OCI-M1 (cell line): ENCODE data around the gene EHMT1.
"Not testable (repeated sequence)": the region's sequence is repeated elsewhere in the genome, so short reads cannot be mapped to it uniquely, and the experiment has no call there.

ENCODE experiments used
- DNase-seq: peaks from one replicate; lab custom pipeline; 2025; lab: John Stamatoyannopoulos, UW

EHMT1 gene

DNA sequence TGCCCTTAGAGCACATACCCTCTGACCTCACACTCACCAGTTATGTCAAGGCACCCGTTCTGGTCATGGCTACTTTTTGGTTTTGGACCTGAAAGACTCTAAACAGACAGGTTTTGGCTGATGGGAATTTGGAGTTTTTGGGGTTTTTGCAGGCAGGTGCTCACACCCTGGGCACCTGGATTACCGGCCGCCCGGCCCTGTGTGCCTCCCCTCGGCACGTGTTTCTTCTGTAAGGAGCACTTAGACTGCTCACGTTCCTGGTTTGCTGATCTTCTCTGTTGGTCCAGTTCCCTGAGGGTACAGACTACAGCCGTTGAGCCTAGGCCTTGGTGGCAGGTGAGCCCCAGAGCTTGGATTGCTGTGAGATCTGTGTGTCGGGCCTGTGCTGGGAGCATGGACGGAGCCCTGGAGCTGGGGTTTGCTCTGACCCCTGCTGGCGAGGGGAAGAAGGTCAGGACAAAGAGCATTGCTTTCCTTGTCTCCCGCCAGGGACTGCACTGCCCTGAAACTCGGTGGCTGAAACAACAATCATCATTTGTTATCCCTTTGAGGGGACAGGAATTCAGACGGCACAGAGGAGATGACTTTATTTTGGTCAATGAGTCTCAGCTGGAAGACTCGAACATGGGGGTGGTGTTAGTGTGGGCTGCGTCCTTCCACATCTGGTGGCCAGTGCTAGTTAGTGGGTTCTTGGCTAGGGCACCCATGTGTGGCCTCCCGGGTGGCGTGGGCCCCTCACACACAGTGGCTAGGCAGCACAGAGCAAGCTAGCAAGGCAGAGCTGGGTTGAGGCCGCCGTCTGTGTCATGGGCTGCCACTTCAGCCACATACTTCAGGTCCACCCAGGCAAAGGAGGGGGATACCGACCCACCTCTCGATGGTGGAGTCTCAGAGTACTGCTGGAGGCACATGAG lies 76.4 kb downstream of the EHMT1 start:
- DNase-seq = no peak

DNA sequence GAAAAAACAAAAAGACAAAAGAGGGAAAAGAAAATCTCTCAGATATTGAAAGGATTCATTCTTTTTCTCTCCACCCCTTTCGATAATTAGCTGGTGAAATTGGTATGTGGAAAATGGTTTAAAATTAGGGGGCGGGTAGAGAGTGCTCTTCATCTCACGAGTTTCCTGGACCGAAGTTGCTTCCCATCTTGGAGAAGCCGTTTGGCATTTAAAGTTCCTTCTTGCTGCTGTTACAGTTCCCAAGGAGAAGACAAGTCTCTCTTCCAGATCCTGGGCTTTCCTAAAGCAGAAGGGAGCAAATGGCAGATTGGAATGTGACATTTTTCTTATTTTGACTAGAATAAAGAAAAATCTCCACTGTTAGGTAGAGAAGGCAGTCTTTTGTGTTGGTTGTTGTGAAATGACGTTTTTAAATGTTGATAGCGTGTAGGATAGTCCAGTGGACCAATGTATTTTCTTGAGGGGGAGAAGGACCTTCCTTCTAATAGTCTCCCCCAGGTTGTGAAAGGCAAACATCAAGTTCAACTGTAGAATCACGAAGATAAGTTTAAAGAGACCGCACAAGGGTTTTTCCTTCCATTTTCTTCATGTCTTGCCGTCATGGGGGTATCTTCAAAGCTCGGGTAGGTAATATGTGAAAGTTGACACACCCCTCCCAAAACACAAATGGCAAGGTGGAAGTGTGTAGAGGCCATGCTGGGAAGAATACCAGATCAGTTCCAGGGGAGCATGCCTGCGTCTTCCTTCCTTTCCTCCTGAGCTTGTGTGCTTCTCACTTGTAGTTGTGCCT lies 77.5 kb downstream of the EHMT1 start:
- DNase-seq = no peak

DNA sequence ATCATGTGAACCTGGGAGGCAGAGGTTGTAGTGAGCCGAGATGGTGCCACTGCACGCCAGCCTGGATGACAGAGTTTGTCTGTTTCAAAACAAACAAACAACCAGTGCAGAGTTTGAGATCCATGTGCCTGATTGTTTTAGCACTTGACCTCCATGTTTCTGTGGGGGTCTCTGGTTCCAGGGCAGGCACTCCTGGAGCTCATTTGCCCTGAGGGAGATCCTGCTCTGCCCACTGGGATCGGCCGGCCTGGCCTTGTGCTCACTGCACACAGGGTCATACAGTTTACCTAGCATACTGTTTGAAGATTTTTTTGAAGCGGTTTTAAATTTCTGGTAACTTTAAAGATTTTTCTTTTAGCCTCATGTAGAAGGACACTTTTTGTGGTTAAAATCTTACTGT lies 78.4 kb downstream of the EHMT1 start:
- no peak for DNase-seq

DNA sequence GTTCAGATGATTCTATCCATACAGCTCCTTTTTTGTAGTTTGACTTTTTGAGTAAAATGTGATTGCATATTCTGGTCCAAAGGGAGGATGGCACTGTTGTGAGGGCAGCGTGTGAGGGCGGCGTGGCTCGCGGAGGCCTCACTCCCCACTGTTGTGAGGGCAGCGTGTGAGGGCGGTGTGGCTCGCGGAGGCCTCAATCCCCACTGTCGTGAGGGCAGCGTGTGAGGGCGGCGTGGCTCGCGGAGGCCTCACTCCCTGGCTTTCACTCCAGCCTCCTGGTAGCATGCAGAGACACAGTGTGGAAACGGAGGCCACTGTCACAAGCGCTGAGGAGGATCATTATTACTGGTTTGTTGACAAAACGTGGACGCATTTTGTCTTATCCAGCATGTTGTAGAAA lies 79.0 kb downstream of the EHMT1 start:
- no peak for DNase-seq

DNA sequence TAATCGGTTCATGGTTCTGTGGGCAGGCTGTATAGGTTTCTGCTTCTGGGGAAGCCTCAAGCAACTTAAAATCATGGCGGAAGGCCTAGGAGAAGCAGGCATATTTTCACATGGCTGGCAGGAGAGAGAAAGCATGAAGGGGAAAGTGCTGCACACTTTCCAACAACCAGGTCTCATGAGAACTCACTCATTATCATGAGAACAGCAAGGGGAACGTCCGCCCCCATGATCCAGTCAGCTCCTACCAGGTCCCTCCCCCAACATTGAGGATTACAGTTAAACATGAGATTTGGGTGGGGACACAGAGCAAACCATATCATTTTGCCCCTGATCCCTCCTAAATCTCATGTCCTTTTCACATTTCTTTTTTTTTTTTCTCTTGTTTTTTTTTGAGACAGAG lies 82.1 kb downstream of the EHMT1 start:
- DNase-seq = no peak

DNA sequence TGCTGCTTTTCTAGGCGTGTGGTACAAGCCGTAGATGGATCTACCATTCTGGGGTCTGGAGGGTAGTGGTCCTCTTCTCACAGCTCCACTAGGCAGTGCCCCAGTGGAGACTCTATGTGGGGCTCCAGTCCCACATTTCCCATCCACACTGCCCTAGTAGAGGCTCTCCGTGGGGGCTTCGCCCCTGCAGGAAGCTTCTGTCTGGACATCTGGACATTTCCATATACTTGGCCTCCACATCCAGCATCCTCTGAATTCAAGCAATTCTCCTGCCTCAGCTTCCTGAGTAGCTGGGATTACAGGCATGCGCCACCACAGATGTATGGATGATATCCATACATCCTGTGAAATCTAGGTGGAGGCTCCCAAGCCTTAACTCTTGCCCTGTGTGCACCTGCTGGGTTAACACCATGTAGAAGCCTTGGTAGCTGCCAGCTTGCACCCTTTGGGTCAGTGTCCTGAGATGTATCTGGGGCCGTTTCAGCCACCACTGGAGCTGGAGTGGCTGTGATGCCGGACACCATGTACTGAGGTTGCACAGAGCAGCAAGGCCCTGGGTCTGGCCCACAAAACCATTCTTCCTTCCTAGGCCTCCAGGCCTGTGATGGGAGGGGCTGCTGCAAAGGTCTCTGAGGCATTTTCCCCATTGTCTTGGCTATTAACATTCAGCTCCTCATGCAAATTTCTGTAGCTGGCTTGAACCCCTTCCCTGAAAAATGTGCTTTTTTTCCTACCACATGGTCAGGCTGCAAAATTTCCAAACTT lies 84.0 kb downstream of the EHMT1 start:
- no peak for DNase-seq

DNA sequence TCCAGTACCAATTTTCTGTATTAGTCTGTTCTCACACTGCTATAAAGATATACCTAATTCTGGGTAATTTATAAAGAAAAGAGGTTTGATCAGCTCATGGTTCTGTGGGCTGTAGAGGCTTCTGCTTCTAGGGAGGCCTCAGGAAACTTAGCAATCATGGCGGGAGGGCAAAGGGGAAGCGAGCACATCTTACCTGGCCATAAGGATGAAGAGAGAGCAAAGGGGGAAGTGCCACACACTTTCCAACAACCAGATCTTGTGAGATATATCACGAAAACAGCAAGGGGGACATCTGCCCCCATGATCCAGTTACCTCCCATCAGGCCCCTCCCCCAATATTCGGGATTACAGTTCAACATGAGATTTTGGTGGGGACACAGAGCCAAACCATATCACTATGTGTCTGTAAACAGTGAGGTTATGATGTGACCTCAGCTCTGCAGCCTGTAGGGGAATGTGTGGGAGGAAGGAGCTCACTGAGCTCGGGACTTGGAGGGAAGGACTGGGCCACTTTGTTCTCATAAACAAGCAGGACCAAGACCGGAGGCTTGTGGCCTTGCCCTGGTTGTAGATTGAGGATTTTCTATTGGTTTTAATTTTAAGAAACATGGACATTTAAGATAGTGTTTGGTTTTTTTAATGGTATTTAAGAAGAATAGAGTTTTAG lies 85.2 kb downstream of the EHMT1 start:
- no peak for DNase-seq

DNA sequence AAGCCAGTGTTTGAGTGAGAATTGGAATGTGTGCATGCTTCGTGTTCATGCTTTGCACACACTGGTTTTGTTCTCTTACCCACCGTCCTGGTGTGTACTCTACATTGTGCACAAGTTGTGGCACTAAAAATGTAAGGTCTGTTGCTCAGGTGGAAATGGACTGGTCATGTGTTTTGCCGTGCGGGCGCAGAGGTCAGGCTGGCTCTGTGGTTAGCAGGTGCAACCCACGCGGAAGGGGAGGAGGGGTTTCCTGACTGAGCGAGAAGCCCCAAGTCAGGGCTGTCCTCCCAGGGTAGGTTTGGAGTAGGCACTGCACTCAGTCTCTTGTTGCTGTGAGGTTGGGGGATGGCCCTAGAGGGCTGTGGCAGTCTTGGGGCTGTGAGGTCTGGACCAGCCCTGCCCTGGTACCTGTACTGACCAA lies 86.6 kb downstream of the EHMT1 start:
- DNase-seq = no peak

DNA sequence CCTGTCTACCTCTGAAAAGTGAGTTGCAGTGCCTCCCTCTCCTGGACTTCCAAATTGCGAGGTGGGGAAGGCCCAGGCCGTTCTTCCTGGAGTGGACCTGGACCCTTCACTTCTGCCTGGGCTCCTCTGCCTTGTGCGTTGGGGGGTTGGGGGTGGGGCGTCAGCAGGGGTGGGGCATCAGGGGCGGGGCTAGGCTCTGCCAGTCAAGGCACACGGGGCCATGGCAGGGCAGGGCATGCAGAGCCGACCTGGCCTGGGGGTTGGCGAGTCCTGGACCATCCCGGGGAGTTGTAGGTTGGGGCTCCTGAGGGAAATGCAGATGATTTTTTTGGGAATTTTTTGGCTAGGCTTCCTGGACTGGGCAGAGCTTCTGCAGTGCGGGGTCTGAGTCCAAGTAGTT lies 87.1 kb downstream of the EHMT1 start:
- no peak for DNase-seq

DNA sequence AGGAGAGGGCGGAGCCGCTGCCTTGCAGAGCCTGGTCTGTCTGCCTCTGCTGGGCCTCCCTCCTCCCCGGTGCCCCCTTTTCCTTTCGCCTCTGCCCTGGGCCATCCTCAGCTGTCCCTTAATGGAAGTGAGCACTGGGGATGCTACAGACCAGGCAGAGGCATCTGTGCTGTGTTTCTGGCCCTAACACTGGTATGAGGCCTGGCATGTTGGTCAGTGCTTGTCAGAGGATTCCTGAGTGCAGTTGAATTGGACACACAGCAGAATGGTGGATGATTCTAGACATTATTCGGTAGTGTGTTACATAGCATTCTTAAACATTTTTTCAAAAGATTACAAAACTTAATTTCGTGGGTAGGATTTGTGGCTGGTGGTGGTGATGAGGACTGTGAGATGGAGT lies 88.6 kb downstream of the EHMT1 start:
- no peak for DNase-seq

DNA sequence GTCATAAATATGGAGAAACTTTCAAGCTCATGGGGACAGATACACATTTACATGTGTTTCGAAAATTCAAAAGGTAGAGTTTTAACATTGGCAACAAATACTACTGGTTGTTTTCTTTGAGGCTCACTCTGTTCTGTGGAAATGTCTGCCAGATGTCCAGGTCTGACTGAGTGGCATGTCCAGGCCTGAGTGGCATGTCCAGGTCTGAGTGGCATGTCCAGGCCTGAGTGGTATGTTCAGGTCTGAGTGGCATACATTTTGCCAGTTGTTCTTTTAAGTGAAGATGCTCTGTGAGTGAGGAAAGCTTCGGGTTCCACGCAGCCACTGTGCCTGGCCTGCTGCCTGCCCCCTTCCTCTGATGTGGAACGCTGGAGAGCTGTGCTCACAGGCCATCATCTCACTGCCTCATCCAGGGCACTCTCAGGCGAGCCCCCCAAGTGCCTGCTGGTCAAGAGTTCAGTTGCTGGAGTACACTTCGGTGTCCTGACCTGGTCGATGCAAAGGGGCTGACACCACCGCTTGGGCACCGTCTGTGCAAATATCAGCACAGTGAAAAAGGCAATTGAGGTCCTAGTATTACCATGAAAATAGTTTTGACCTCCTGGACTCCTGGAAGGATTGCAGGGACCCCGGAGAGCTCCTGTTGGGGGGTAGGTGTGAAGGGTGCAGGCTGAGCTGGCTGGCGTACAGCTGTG lies 89.9 kb downstream of the EHMT1 start:
- DNase-seq = no peak

DNA sequence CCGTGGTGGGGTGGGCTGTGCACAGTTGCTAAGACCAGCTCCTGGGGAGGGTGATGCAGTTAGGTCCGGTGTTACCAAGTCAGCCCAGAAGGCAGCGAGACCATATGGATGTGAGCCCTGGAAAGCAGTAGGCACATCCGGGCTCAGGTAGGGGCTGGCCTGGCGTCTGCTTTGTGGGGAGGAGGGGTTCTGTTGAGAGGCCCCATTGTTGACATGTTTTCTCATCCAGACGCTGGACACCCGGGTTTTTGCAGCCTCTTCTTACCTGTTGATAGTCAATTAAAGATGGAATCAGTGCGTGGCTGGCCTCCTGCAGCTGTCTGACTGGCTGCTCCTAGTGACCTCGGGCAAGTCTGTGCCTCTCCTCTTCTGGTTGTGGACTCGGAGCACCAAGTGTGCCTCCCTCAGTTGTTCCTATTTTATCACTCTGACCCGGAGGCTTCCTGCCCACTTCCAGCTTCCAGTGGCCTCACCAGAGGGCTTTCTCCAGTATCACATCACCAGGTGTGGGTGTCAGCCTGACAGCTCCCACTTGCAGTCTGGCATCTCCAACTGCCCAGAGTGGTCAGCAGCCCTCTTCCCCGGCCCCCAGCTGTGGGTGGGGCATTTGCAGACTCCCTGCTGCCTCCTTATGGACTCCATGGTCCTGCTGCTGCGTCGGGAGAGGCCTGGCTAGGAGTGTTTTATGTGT lies 90.8 kb downstream of the EHMT1 start:
- DNase-seq = no peak

DNA sequence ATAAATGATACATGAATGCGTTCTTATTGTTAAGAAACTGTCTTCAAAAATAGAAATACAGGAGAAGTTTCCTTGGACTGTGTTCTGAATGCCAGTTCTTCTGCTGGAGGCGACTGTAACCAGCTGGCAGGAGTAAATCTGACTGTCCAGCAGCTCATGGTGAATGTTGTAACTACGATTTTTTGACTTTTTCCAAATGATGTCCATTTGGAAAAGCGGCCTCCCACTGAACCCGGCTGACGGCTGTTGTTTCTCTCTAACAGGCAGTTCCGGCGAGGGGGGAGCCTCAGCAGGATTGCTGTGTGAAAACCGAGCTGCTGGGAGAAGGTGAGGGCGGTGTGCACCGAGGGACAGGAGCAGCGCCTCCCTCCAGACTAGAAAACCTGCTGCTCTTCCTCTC lies 91.9 kb downstream of the EHMT1 start:
- no peak for DNase-seq

DNA sequence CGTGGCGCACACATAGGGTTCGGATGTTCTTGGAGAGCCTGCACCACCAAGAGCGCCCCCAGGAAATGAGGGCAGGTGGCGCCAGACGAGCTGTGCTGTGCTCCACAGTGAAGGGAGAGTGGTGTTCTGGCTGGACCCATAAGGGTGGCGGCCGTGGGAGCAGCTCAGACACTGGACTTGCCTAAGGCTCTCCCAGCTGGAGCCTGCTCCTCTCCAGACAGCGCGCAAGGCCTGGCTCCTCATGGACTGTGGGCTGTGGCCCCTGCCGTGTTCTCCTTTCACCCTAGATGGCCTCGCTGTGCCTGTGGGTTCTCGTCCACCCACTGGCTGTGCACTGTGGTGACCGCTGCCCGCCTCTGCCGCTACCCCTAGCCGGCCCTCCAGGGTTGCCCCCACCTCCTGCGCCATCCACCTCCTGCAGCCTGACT lies 92.9 kb downstream of the EHMT1 start:
- DNase-seq = no peak

DNA sequence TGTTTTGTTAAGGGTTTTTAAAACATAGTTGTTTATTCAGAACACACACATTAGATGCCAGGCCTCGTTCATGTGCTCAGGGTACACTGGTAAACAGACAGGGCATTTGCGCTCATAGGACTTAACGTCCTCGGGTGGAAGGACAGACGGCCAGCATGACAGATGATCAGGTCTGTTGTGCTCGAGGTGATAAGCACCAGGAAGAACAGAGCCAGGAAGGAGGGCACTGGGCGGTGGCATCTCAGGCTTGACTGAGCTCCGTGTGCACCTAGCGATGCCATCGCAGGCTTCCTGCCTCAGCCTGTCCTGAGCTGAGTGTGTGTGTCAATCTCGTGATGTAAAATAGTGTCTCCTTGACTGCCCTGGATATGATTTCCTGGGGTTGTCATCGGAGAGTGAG lies 96.5 kb downstream of the EHMT1 start:
- DNase-seq = no peak

DNA sequence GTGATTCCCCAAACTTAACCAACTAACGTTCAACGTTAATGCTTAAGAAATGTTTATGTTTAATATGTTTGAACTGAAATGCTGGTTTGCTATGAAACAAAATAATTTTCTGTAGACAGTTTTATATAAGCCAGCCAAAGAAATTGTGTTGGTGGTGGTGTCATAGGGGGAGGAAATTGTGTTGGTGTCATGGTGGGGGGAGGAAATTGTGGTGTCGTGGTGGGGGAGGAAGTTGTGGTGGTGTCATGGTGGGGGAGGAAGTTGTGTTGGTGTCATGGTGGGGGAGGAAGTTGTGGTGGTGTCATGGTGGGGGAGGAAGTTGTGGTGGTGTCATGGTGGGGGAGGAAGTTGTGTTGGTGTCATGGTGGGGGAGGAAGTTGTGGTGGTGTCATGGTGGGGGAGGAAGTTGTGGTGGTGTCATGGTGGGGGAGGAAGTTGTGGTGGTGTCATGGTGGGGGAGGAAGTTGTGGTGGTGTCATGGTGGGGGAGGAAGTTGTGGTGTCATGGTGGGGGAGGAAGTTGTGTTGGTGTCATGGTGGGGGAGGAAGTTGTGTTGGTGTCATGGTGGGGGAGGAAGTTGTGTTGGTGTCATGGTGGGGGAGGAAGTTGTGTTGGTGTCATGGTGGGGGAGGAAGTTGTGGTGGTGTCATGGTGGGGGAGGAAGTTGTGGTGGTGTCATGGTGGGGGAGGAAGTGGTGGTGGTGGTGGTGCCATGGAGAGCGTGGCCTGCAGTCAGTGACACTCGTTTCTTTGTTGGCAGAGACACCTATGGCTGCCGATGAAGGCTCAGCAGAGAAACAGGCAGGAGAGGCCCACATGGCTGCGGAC lies 97.3 kb downstream of the EHMT1 start:
- DNase-seq = not testable (repeated sequence)

DNA sequence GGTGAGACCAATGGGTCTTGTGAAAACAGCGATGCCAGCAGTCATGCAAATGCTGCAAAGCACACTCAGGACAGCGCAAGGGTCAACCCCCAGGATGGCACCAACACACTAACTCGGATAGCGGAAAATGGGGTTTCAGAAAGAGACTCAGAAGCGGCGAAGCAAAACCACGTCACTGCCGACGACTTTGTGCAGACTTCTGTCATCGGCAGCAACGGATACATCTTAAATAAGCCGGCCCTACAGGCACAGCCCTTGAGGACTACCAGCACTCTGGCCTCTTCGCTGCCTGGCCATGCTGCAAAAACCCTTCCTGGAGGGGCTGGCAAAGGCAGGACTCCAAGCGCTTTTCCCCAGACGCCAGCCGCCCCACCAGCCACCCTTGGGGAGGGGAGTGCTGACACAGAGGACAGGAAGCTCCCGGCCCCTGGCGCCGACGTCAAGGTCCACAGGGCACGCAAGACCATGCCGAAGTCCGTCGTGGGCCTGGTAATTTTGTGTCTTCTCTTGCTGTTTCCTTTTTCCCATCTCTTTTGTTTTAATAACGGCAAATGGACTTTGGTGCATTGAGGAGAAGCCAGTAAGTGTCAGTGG lies 98.0 kb downstream of the EHMT1 start:
- DNase-seq = no peak

DNA sequence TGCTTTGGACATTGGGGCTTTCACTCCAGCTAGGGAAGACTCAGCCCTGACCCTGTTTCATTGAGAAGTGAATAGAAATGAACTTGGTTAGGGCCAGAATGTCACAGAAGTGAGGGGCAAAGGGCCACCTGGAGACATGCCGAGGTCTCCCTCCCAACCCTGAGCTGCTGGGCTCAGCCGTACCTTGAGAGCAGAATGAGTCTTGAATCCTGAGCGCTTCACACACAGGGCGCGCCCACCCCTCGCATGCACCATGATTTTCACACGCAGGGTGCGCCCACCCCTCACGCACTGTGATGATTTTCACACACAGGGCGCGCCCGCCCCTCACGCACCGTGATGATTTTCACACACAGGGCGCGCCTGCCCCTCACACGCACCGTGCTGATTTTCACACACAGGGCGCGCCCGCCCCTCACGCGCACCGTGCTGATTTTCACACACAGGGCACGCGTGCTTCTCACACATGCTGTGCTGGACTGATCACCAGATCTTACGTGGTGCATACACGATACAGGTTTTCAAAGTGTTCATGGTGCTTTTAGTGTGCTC lies 99.0 kb downstream of the EHMT1 start:
- no peak for DNase-seq

DNA sequence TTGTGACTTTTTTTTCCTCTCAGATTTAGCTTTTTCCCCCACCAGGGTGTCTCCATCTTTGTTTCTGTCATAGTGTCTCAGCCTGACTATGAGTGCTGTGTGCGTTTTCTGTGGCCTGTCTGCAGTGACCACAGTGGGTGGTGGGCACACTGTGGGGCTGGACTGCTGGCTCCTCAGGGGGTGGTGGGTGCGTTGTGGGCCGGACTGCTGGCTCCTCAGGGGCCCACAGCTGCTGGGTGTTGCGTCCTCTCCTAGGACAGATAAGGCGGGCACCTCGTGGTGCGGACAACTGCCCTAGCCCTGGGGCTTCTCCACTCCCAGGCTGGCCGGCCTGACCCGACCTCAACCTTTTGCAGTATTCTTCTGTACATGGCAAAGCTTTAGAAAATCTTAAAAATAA lies 100.4 kb downstream of the EHMT1 start:
- DNase-seq = no peak
